Measurements from ENCODE around the gene ATP5F1B. TPM values are rescaled to one million over a fixed set of nuclear protein-coding genes. Genes with fewer than 3 reads are reported as not detected.

The ATP5F1B gene
- total and polyA plus RNA-seq, 2 of the 13 experiments (the other 11 are each of a cell fraction or from before 2014, with no cell fraction given) = 1,051 to 1,180 TPM

GRCh38 chr12:56688129-56688845, 42.5 kb upstream of the ATP5F1B start, which contains the start of gene PTGES3 (continued):
- TF ChIP-seq DBP (CRISPR knock-in tag; IDR thresholded peaks at IDR 0.05; ENCODE audit: not compliant biosample characterization) = no peak
- no peak for TF ChIP-seq ZNF136 (CRISPR knock-in tag; IDR thresholded peaks at IDR 0.05; ENCODE audit: low read depth)
- TF ChIP-seq ZNF354B (CRISPR knock-in tag; IDR thresholded peaks at IDR 0.05) = no peak
- TF ChIP-seq TAF15 (IDR thresholded peaks at IDR 0.05; ENCODE audit: low read depth, low read length, poor library complexity, severe bottlenecking) = peak; percentile 65
- peak; percentile 85 for TF ChIP-seq ZIK1 (CRISPR knock-in tag; IDR thresholded peaks at IDR 0.05; ENCODE audit: borderline replicate concordance, low read depth)
- peak; percentile 76; the same call in 1 of the 2 replicates for TF ChIP-seq ZMYM2 (CRISPR knock-in tag; IDR thresholded peaks at IDR 0.05)
- TF ChIP-seq KDM3A (CRISPR knock-in tag; IDR thresholded peaks at IDR 0.05; ENCODE audit: low read depth) = peak; percentile 77; the same call in 1 of the 2 replicates
- TF ChIP-seq SIN3A (IDR thresholded peaks at IDR 0.05; ENCODE audit: borderline replicate concordance, low read depth, low read length) = peak; percentile 73; the same call in 1 of the 2 replicates
- TF ChIP-seq SKI (IDR thresholded peaks at IDR 0.05; ENCODE audit: partially characterized antibody) = no peak
- TF ChIP-seq TBX2 (CRISPR knock-in tag; IDR thresholded peaks at IDR 0.05; ENCODE audit: borderline replicate concordance) = peak; percentile 90
- TF ChIP-seq PHF8 (CRISPR knock-in tag; IDR thresholded peaks at IDR 0.05) = peak; percentile 88
- no peak for TF ChIP-seq IKZF1 (IDR thresholded peaks at IDR 0.05)
- TF ChIP-seq POLR2AphosphoS5 (IDR thresholded peaks at IDR 0.05; ENCODE audit: low read depth, low read length) = peak; percentile 83
- no peak for TF ChIP-seq SCMH1 (CRISPR knock-in tag; IDR thresholded peaks at IDR 0.05; ENCODE audit: borderline replicate concordance)
- TF ChIP-seq HOMEZ (CRISPR knock-in tag; IDR thresholded peaks at IDR 0.05; ENCODE audit: low read depth) = 0 out of 2 replicates have a peak, but pooled peaks have one; percentile 38
- TF ChIP-seq FOXJ3 (CRISPR knock-in tag; IDR thresholded peaks at IDR 0.05; ENCODE audit: borderline replicate concordance) = no peak
- TF ChIP-seq, protein P1, sequence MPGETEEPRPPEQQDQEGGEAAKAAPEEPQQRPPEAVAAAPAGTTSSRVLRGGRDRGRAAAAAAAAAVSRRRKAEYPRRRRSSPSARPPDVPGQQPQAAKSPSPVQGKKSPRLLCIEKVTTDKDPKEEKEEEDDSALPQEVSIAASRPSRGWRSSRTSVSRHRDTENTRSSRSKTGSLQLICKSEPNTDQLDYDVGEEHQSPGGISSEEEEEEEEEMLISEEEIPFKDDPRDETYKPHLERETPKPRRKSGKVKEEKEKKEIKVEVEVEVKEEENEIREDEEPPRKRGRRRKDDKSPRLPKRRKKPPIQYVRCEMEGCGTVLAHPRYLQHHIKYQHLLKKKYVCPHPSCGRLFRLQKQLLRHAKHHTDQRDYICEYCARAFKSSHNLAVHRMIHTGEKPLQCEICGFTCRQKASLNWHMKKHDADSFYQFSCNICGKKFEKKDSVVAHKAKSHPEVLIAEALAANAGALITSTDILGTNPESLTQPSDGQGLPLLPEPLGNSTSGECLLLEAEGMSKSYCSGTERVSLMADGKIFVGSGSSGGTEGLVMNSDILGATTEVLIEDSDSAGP (CRISPR knock-in tag; IDR thresholded peaks at IDR 0.05; ENCODE audit: borderline replicate concordance) = peak; percentile 83; the same call in 1 of the 2 replicates
- TF ChIP-seq ZNF780A (CRISPR knock-in tag; IDR thresholded peaks at IDR 0.05) = no peak; the same call in 1 of the 2 replicates
- no peak; the same call in 1 of the 2 replicates for TF ChIP-seq TP53 (CRISPR knock-in tag; conservative IDR thresholded peaks at IDR 0.05)
- peak; percentile 5; the same call in 1 of the 2 replicates for TF ChIP-seq ZNF234 (CRISPR knock-in tag; conservative IDR thresholded peaks at IDR 0.05)
- TF ChIP-seq ZNF768 (CRISPR knock-in tag; IDR thresholded peaks at IDR 0.05) = peak; percentile 45; the same call in 1 of the 2 replicates
- peak; percentile 60; the same call in 1 of the 2 replicates for TF ChIP-seq ZFP37 (CRISPR knock-in tag; IDR thresholded peaks at IDR 0.05; ENCODE audit: borderline replicate concordance)
- no peak; the same call in 1 of the 2 replicates for TF ChIP-seq PLSCR1 (CRISPR knock-in tag; IDR thresholded peaks at IDR 0.05; ENCODE audit: borderline replicate concordance)
- TF ChIP-seq PRMT3 (CRISPR knock-in tag; IDR thresholded peaks at IDR 0.05; ENCODE audit: borderline replicate concordance, low read depth) = no peak

Measured in HepG2 (cell line).